GM19395 (cell line): Measurements from ENCODE around the gene OR7C1.
"Not testable (repeated sequence)": the region's sequence is repeated elsewhere in the genome, so short reads cannot be mapped to it uniquely, and the experiment has no call there.

Source experiments
- ATAC-seq: cut with Tn5 transposase; IDR thresholded peaks from one replicate; pipeline ENCODE4 v1.9.1; 2021; ENCODE audit warnings: mild to moderate bottlenecking, moderate library complexity; ENCODE audit not compliant: unreplicated experiment

OR7C1 gene

DNA sequence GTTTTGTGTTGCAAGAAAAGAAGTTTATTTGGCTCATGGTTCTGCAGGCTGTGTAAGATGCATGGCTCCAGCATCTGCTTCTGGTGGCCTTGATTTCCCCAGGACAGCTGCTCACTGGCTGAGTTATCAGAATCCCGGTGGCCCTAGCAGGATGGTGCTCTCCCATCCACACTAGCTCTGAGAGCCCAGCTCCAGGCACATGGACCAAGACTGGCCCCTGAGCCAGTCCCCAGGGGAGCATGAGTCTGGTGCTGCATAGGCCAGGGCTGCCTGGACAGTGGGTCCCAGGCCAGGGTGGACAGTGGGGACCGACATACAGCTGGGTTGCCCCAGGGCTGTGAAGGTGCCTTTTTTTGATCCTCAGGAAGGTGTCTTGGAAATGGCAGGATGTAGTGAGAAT is 67.0 kb downstream of the OR7C1 start:
- ATAC-seq, result no peak

DNA sequence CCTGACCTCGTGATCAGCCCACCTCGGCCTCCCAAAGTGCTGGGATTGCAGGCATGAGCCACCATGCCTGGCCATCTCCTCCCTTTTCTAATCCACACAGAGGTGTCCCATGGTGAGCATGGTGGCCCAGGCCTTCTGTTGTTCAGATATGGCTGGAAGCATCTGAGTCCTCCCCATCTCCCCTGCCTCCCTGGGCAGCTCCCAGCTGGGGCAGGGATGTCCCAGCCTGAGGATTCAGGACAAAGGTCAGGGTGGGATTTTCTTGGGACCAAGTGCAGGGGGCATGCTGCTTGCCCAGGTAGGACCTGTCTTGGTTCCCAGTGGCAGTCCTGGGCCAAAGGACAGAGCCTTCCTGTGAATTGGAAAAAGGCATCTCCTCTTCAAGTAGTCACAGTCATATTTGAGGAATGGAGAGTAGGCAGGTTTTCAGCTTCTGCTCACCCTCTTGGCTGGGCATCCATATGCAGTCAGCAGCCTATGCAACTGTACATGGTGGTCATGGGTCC is 67.5 kb downstream of the OR7C1 start:
- no peak for ATAC-seq

DNA sequence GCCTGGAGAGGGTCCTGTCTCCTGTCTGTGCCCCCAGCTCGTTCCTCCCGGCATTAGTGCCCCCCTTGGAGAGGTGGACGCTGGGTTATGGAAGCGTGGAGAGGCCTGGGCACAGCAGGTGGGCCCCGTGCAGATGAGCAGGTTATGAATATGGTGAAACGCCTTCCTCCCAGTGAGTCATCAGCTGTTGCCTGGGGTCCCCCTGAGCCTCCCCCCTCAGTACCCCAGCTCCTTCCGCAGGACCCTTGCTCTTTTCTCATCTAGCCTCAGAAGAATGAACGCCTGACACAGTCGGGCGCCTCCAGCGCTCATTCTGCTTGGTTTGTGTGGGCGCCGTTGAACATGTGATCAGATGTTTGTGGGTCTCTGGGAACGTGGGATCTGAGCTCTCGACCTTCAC is 69.1 kb downstream of the OR7C1 start:
- ATAC-seq, result not testable (repeated sequence)

GRCh38 chr19:14765403-14765802 is 69.6 kb downstream of the OR7C1 start:
- ATAC-seq, result not testable (repeated sequence)

DNA sequence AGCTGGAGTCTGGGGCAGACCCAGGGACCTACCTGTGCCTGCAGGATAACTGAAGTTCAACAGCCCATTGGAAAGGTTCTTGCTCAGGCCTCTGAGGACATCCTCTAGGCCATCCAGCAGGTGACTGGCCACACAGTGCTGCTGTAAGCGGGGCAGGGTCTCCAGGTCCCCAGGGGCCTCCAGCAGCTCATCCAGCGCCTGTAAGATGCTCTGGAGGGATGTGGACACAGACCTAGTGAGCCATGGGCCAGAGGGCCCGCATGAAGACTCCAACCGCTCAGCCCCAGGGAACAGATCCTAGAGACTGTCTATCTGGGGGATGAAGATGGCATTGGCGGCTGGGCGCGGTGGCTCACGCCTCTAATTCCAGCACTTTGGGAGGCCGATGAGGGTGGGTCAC is 70.6 kb downstream of the OR7C1 start:
- ATAC-seq, result no peak

DNA sequence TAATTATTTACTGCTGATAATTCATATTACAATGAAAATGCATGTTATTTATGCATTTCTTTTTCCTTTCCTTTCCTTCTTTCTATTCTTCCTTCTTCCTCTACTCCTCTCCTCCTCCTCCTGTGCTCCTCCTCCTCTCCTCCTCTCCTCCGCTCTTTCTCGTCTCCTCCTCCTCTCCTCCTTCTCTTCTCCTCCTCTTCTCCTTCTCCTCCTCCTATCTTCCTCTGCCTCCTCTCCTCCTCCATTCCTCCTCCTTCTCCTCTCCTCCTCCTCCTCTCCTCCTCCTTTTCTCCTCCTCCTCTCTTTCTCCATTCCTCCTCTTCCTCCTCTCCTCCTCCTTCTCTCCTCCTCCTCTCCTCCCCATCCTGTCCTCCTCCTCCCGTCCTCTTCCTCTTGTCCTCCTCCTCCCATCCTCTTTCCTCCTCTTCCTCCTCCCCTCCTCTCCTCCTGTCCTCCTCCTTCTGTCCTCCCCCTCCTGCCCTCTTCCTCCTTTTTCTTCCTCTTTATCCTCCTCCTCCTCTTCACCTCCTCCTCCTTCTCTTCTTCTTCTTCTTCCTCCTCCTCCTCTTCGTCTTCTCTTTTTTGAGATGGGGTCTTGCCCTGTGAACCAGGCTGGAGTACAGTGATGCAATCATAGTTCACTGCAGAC is 71.4 kb downstream of the OR7C1 start:
- no peak for ATAC-seq

DNA sequence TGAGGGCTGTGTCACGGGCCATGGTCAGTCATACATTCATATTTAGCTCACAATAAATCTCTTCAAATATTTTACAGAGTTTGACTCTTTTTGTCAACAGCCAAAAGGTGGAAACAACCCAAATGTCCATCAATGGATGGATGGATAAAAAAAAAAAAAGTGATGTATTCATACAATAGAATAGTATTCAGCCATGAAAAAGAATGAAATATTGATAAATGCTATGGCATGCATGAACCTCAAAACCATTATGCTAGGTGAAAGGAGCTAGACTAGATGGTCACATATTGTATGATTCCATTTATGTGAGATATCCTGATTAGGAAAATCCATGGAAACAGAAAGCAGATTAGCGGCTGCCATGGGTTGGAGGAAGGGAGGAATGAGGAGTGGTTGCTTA is 72.9 kb downstream of the OR7C1 start:
- no peak for ATAC-seq

GRCh38 chr19:14761607-14762006 is 73.4 kb downstream of the OR7C1 start:
- ATAC-seq, result no peak

DNA sequence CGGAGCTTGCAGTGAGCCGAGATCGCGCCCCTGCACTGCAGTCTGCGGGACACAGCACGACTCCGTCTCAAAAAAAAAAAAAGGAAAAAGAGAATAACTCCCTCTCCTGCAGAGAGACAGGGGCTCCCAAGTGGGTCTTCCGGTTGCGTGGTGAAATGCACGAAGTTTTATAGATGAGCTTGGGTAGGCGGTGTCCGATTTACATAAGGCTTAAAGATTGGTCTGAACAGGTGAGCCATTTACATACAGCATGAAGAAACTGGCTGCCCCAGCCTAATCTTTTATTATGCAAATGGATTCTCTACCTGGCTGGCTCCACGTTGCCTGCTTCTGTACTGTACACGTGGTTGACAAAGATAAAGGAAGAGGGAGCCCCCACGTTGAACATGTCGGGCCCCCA is 76.2 kb downstream of the OR7C1 start:
- no peak for ATAC-seq

GRCh38 chr19:14748601-14749000 is 86.4 kb downstream of the OR7C1 start:
- ATAC-seq, result no peak
